HFF-Myc (cell line): ENCODE measurements around the gene FAM78A.
"Not testable (repeated sequence)": the region's sequence is repeated elsewhere in the genome, so short reads cannot be mapped to it uniquely, and the experiment has no call there.

Experiments
- DNase-seq: peaks from one replicate; pipeline ENCODE4 v3.0.0-alpha.2; 2011; ENCODE audit warnings: low read depth; ENCODE audit errors: extremely low read depth
- H3K4me3 ChIP-seq: replicated peaks from 2 replicates; pipeline ENCODE4 v1.5.1; 2011; ENCODE audit warnings: low read depth, mild to moderate bottlenecking, control low read depth, low read length
- CTCF ChIP-seq: IDR thresholded peaks from 2 replicates; pipeline ENCODE4 v1.5.1; 2012; ENCODE audit warnings: mild to moderate bottlenecking, low read depth, low read length, control low read depth; ENCODE audit errors: missing control alignments

Gene FAM78A

GRCh38 chr9:131216806-131217205 is 59.5 kb downstream of the FAM78A start:
- no peak overlapping the region for H3K4me3 ChIP-seq
- no peak for TF ChIP-seq CTCF
- DNase-seq: no peak

GRCh38 chr9:131214876-131215275 is 61.4 kb downstream of the FAM78A start:
- no peak overlapping the region for H3K4me3 ChIP-seq
- no peak for TF ChIP-seq CTCF
- DNase-seq: no peak

- DNase-seq: no peak
- no peak overlapping the region for H3K4me3 ChIP-seq
- TF ChIP-seq CTCF: no peak
These were observed 61.9 kb downstream of the FAM78A start for GRCh38 chr9:131214286-131214856.

GRCh38 chr9:131211920-131212319 is 64.4 kb downstream of the FAM78A start:
- H3K4me3 ChIP-seq, DNase-seq: not testable (repeated sequence)
